Eye (tissue), 1 donor: ENCODE results near the gene ATP5F1D.

Experiments
- DNase-seq: peaks from one replicate; pipeline ENCODE4 v3.0.0-alpha.2; 2015

ATP5F1D gene

DNA sequence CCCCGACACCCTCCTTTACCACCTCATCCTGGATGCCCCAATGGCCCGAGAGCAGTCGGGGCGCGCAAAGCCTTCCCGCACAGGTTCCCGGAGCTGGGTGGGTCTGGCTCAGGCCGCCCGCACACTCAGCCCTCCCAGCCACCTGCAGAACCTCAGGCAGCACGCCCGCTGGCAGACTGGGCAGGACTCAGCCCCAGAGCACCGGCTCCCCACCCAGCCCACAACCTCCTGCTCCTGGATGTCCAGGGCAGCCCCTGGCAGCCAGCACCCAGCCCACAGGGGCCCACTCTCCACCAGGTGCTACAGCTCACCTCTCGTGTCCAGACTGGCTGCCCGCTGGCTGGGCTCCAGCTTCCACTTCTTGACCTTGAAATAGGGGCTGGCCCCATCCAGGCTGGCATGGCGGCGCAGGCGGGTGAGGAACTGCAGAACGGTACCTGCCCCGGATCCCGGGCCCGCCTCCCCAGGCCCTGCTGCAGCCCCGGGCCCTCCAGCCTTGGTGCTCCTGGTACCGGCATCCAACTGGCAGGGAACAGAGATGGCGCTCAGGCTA, 8.4 kb upstream of the ATP5F1D start:
- no peak for DNase-seq

GRCh38 chr19:1234051-1234954, 7.2 kb upstream of the ATP5F1D start:
- no peak for DNase-seq

- DNase-seq = no peak
Observed at GRCh38 chr19:1234955-1235380, 6.6 kb upstream of the ATP5F1D start.

GRCh38 chr19:1235625-1236538, 5.7 kb upstream of the ATP5F1D start:
- DNase-seq = peak; percentile 59

- DNase-seq = peak; percentile 70
Observed at GRCh38 chr19:1236576-1236975, 5.0 kb upstream of the ATP5F1D start.

- peak; percentile 71 for DNase-seq
Observed at GRCh38 chr19:1237027-1237659, 4.4 kb upstream of the ATP5F1D start.

DNA sequence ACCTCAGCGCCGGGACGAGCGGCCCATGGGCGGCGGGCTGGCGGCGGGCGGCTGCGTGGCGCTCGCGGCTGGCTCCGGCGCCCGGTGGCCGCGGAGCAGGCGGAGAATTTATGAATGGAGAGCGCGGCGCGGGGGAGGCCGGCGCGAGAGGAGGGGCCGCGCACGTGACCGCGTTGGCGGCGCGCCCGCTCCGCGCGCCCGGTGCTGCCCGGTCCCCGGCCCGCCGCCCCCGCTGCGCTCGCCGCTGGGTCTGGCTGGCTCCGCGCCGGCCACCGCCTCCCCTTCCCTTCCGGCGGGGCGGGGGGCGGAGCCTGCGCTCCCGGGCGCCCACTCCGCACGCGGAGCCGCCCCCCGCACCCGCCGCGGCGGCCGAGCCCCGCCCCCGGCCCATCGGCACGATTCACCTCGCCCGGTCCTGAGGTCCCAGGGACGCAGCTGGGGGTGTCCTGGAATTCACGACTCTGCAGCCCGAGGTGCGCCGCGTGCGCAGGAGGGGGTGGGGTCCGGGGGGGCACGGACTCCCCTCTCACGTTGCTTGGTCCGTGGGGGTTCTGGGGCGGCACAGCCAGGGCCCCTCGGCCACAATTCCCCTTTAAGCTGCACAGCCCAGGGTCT, 3.7 kb upstream of the ATP5F1D start, which contains the start of gene CBARP:
TSS of gene CBARP (minus strand) at position 252 of the 615 bp plus-strand sequence. CDS start 1,905 bp downstream, outside the sequence.
- peak; percentile 73 for DNase-seq

- DNase-seq = peak; percentile 36
Observed at GRCh38 chr19:1238369-1239303, 2.9 kb upstream of the ATP5F1D start.

DNA sequence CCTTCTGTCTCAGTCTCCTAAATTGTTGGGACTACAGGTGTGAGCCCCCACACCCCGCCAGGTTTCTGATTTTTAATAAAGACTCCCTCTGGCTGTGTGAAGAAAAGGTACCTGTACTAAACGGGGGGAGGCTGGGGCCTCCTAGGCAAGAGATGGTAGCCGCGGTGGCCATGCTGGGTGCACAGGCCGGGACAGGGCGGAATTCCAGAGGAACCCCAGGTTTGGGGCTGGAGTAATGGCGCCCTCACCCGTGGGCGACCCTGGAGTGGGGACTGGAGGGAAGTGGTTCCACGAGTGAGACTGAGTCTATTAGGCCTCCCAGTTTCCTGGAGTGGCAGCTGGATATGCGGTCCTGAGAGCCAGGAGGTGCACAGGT, 2.1 kb upstream of the ATP5F1D start:
- DNase-seq = no peak

DNA sequence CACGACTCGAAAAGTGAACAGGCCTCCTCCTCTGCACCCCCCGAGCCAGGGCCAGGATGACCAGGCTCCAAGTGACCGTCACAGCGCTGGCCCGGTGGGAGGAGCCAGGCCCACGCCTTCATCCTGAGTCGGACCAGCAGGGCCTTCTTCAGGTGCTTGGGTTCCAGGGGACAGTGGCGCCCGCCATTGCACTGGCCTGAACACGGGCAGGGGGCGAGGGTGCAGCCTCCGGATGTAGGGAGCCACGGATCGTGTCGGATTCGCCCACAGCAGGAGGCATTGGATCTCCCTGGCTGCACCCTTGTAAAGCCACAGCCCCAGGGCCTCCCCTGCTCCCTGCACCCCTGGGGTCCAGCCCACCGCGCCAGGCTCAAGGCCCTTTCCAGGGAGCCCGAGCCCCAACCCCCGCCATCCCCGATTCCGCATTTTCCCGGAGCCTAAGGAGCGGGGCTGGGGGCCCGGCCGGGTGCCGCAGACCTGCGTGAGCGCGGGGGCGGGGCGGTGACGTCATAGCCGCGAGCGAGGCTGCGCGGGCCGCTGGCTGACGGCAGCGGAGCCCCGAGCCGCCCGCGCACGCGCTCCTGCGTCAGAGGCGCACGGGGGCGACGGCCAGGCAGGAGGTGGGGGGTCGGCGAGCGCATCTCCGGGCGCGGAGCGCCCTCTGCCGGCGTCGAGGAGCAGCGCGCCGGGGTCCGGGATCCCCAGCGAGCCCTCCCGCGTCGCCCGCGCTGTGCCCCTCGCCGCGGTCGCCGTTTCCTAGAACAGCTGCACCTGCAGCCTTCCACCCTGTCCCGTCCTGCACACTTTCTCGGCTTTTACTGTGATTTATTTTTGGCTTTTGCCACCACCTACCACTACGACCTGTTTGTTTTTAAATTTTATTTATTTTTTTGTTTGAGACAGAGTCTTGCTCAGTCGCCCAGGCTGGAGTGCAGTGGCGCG, 1.5 kb upstream of the ATP5F1D start:
- DNase-seq = peak; percentile 95

- peak; percentile 37 for DNase-seq
Observed at GRCh38 chr19:1240925-1241324, 626 bp upstream of the ATP5F1D start.

- peak; percentile 92 for DNase-seq
Observed at GRCh38 chr19:1243768-1244692, 2.5 kb downstream of the ATP5F1D start.

DNA sequence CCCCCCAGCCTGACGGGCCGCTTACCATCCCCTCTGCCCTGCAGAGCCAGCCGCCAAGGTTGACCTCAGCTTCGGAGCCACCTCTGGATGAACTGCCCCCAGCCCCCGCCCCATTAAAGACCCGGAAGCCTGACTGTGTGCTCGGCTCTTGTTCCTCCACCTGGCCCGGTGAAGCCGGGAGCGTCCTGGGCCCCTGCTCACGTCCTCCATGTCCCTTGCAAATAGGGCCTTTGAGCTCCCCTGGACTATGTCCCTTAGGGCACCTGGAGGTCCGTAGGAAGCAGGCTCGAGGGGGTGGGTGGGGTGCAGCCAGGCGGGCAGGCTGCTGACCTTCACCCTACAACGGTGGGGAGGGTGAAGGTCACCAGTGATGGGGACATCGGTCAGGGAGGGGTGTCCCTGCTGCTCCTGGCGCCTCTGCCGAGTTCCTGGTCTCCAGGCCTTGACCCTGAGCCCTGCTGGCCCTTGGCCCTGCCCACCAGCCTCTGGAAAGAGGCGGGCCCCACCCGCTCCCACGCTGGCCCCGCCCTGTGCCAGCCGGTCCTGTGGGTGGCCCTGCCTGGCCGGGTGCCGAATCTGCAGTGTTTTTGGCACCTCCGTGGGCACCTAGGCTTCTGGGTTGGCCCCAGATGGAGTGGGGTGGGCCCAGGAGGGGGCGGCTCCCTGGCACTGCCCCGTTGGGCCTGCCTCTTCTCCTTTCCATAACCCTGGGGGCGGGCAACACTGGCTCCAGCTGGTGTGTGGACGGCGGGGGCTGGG, 3.3 kb downstream of the ATP5F1D start:
- peak; percentile 6 for DNase-seq

DNA sequence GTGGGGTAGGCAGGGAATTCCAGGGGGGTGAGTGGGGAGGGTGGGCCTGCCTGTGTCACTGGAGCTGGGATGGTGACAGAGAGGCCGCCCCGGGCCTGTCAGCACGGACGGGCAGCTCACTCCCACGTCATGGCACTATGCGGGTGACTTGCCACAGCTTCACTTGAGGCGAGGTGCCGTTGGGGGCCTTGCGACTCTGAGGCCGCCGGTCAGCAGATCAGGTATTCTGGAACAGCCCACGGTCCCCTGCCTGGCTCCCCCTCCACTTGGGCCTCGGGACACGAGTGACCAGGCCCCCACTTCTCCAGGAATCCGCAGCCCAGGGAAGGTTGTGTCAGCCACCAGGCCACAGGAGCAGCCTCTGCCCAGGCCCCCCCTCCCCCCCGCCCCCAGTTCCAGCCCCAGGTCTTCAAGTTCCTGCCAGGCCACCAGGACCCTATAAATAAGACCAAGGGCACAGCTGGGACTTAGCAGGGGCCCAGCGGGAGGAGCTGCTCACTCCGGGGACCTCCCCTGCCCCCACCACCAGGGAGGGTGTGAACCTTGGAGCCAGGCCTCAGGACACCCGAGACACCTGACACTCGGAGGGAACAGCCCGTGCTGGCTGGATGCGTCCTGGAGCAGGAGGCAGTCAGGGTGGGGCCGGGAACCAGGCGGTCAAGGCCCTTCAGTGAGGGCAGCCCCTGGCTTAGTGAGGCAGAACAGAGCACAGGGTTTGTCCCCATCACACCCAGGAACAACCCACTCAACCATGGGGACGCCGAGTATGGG, 4.1 kb downstream of the ATP5F1D start:
- DNase-seq = peak; percentile 24

- peak; percentile 53 for DNase-seq
Observed at GRCh38 chr19:1246265-1247087, 4.9 kb downstream of the ATP5F1D start.

DNA sequence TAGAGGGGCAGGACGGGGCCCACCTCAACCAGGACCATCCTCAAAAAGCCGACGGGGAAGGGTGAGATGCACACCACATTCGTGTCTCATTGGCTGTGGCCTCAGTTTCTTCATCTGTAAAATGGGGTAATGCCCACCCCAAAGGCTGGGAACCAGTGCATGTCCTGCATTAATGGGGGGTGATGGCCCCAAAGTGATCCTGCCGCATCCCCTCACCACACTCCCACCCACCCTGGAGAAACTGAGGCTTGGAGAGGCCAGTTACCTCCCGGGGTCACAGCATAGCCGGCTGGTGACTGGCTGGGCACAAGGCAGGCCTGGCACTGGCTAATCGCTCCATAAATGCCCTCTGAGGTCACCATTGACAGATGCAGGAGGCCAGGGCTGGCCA, 6.2 kb downstream of the ATP5F1D start:
- DNase-seq = no peak
